Right ventricle myocardium inferior (tissue), 1 donor: ENCODE results near the gene DCST1. TPM values are rescaled to one million over a fixed set of nuclear protein-coding genes. Genes with fewer than 3 reads are reported as not detected.
A peak's percentile ranks its signal among the peaks of the same experiment; 100 is the strongest.

Experiments used
- ATAC-seq: fragments of 200-7000 bp; cut with Tn5 transposase; one replicate; pipeline ENCODE4 v1.9.1; 2020; ENCODE audit warnings: mild to moderate bottlenecking, moderate library complexity
- DNase-seq: peaks from one replicate; pipeline ENCODE4 v3.0.0; 2021; ENCODE audit errors: missing footprints
- intact Hi-C: fragments of 100-400 bp; cut with DNase I; formaldehyde crosslinking; loops from one replicate; pipeline ENCODE4 v1.11.0; 2022
- total RNA-seq: library from RNA; stranded (reverse); fragmentation: NEBNext Ultra II Directional; extraction: Animal tissue kit (Norgen Biotek cat#: 25700); gene quantifications from one replicate; pipeline ENCODE4 v1.2.1, GENCODE V29; 2021
- donor health status: DM: no; HTN: yes; CAD: no; lungs with severe emphysema.

Gene DCST1
- total RNA-seq, 1 donor from 2014 or later: not detected

DNA sequence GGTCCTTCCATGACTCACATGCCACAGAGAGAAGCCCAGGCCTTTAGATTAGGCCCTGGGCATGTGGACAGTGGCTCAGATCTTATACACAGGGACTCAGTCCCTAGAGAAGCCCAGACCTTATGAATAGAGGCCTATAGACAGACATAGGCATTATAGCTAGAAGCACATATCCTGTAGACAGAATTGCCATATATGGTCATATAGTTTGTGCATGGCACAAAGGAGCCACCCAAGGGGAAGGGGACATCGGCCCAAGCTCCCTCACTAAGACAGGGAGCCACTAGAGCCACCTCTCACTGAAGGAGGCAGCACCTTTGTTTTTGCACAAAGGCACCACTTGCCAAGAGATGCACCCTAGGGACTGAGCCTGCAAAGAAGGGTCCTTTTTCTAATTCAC is 42.7 kb downstream of the DCST1 start:
- no peak for DNase-seq
- intact Hi-C loops: no loop called here
- ATAC-seq: no peak

DNA sequence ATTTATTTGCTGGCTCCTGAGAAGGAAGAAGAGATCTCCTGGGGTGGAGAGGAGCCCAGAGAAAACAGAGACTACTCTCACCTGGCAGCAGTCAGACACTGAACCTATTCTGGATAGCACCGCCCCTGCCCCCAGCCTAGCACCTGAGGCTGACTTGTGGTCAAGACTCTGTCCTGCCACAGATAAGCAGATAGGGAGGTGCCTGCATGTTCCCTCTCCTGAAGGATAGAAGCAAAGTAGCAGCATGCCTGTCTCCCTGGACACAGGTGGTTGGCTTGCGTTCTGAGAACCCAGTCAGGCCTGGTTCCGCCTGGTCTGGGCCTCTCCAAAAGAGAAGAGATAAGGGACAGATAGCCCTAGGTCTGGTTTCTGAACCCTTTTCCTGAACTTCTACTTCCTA is 43.7 kb downstream of the DCST1 start:
- intact Hi-C loops: no loop called here
- ATAC-seq: no peak
- DNase-seq: peak; percentile 9

DNA sequence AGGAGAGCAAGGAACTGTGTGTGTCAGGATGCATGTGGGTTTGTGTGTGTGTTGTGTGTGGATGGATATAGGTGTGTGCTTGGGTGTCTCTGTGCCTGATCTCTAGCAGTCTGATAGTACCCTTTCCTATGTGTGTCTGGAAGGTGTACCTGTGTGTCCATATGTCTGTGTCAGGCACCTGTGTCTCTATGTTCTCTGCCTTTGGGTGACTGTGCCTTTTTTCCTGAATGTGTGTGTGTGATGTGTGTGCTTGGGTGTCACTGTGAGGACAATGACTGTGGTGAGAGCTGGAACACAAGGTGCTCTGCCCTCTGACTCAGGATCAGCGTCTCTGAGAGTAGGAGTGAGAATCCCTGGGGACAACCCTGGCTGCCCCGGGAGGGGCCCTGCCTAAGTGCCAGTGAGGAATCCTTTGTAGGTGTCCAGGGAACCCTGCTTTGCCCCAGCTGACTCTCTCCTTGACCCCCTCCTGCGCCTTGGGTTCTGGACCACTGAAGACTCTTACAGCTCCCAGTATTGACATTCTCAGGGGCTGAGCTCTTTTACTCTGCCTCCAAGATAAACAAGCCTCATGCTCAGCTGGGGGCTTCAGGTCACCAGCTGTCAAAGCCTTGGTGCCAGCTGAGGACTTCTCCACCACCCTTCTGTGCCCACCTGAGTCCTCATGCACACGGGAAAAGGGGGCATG is 44.3 kb downstream of the DCST1 start:
- intact Hi-C loops: no loop called here
- ATAC-seq (no peak), DNase-seq (peak; percentile 22)

DNA sequence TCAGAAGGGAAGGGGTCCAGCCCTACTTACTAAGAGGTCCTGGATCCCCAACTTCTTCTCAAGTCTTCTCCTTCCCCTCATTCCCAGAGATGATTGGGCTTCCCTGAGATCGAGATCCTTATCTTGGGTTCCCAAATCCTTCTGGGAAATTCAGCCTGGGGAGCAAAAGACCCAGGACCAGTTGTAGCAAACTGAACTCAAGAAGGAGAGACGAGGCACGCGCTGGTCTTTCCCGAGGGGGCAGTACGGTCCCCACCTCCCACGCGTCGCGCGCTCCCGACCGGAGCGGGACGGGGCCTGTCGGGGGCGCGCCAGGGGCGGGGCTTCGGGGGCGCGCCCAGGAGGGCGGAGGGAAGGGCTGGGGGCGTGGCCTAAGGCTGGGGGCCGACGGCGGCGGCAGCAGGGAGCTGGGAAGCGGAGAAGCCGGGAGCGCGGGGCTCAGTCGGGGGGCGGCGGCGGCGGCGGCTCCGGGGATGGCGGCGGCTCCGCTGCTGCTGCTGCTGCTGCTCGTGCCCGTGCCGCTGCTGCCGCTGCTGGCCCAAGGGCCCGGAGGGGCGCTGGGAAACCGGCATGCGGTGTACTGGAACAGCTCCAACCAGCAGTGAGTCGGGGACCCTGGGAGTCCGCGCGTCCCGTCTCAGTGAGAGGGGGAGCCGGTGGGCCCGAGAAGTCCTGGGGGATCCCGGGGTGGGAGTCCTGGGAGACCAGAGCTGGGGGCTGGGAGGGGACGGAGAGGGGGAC is 45.0 kb downstream of the DCST1 start, which contains the start of gene EFNA3:
Gene EFNA3 (plus strand): TSS at position 369 of the 741 bp plus-strand sequence. CDS start 105 bp downstream, at position 474.
- peak; percentile 87 for ATAC-seq
- intact Hi-C loops: no loop called here
- DNase-seq: peak; percentile 82

DNA sequence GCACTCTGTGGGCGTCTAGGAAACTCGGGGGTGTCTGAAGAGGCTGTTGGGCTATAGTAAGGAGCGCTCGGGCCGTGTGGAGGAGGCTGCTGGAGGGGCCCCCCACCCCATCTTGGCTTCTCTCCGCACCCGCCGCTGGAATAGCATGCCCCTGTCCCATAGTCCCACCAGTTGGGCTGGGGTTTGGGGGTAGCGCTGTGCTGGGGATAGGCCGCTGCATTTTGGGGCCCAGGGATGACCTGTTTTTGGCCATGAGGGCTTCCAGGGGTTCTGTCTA is 45.5 kb downstream of the DCST1 start:
- DNase-seq (no peak), ATAC-seq (no peak)
- intact Hi-C loops: no loop called here

DNA sequence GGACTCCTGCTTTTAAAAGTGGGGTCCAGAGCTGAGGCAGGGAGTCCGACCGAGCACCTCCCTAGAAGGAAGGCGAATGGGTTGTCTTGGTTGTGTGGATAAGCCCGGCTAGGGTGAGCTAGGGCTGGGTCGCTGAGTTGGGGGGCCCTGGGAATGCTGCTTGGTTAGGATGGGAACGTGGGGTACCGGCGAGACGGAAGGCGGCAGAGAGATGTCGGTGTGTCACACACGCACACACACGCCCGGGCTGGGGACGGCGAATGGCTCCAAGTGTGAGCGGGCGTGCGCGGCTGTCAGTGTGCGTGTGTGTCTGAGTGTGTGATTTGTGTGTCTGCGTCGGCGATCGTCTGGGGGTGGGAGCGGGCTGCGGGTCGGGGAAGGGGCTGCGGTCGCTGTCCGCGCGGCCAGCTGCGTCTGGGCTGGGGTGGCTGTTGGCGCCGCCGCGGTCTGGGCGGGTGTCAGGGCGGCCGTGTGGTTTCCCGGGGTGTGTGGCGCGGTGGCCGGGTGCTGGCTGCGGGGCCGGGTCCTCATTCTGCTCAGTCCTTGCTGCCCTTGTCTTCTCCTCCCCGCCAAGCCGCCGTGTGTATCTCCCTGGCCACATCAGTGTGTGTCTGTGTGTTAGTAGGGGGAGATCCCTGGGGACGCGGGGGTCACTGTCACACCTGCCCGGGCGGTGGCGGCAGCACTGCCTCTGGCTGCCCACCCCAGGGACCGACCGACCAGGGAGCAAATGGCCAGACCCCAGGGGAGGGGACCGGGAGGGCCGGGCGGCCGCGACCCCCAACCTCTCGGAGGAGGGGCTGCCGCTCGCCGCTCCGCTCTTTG is 46.1 kb downstream of the DCST1 start:
- intact Hi-C loops: loop anchor here (10.0 kb wide), 1 partner anchor 595 kb away; no protein-coding TSS in a partner anchor
- DNase-seq (peak; percentile 57), ATAC-seq (no peak)

DNA sequence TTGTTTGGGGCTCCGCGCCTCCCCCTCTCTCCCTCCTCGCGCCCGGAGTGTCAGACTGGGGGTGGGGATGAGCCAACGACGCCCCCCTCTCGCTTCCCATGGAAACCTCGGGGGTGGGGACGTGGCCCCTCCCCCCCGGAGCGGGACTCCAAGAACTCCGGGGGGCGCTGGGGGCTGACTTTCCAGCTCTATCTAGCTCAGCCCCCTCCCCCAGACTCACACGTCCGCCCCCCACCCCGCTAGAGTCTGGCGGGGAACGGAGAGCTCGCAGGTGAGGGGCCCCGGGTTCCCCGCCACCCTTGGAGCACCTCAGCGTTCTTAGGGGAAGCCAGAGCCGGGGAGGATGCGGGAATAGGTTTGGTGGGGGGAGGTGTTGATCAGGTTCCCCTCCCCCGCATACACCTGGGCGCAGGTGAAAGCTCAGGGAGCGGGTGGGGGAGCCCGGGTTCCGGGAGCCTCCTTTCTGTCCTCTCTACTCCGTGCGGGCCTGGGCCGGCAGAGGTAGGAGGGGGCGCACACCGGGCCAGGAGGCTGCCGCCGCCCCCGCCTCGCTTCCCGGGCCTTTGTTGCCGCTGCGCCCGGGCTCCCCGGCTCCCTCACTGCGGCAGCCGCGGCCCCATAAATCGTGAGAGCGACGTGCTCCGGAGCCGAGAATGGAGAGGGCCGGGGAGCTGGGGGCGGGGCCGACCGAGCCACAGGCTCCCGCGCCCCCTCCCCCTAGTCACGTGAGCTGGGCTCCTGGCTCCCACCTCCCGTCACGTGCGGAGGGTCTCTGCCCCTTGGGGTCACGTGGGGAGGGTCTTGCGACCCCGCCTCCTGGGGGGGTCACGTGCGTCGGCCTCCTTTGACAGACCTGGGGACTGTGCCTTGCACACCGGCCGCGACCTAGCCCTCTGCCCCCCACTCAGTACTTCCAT is 46.9 kb downstream of the DCST1 start:
- no peak for ATAC-seq
- intact Hi-C loops: loop anchor here (10.0 kb wide), 1 partner anchor 596 kb away; no protein-coding TSS in a partner anchor
- DNase-seq: no peak

DNA sequence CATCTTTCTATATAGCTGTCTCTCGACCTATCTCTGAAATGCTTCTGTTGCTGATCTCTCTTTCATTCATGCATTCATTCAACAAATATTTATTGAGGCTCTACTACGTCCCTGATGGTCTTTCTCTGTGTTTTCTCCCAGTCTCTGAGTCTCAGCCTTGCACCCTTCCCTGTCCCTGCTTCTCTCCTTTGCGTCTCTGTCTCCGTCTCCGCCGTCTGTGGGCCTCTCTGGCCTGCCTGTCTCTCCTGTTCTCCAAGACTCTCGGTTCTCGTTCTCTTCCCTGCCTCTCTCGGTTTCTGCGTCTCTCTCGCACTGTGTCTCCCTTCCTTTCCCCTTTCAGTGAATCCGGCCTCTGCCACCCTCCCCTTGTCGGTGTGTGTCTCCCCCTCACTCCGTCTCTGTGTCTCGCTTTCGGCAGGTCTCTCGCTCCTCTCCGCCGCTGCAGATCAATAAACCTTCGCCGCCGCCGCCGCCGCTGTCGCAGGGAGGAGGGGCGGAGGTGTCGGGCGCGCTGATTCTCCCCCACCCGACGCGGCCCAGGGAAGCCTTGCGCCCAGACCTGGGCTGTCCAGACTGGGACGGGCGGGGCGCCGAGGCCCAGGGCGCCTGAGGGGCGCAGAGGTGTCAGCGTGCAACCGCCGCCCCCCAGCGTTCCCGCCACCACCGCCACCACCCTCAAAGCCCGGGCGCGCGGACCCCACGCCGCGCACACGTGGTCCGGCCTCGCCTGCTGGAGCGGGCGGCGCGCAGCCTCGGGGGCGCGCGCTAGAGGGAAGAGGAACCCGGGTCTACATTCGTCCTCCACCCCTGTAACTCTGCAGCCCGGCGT is 48.1 kb downstream of the DCST1 start:
- no peak for DNase-seq
- ATAC-seq: no peak
- intact Hi-C loops: loop anchor here (10.0 kb wide), 1 partner anchor 597 kb away; no protein-coding TSS in a partner anchor

DNA sequence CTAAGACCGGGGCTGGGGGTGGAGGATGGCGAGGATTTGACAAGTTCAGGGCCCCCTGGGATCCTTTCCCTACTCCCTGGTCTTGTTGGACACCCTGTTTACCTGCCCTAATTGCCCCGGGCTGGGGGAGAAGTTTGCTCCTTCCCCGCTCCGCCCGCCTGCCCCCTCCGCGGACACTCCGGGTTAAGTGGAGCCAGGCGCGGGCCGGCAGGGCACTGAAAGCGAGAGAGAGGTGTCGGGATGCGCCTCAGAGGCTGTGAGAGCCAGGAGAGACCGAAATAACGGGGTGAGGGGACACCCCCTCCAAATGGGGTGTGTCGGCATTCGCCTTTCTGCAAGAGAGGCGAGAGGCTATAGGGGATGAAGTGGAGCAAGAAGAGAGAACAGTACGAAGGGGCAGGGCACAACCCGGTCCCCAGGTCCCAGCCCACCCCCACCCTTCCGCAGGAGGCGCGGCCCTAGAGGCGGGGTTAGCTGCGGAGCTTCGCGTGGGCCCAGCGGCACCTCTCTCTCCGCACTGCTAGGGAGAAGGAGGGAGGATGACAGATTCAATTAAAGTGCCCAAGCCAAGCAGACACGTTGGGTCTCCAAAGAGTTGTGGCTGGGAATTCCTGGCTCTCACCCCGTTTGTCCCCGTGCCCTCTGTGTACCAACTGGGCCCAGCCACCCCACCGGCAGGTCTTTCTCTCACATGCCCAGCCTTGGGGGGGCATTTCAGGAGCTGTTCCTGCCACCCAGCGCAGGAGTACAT is 48.9 kb downstream of the DCST1 start:
- DNase-seq (no peak), ATAC-seq (no peak)
- intact Hi-C loops: loop anchor here (10.0 kb wide), 1 partner anchor 598 kb away; no protein-coding TSS in a partner anchor

DNA sequence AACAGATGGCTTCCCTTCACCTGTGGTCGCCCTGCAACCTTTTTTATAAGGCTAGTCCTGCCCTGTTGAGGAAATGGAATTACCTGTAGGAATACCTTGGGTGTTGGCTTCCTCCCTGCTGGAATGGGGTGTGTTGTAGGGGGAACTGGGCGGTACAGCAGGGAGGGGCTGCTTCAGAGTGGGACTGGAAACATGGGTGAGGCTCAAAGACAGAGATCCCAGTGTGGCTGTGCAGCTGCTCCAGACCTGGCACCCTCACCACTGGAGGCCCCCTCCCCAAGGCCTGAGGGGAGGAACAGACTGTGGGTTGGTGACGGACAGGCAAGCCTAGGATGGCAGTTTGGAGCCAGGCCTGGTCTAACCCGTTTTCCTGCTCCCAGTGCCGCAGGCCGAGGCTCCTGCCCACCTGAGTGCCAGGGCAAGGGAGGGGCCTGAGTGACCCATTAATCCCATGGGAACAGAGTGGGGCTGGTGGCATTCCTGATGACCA is 49.5 kb downstream of the DCST1 start:
- DNase-seq: no peak
- ATAC-seq: no peak
- intact Hi-C loops: loop anchor here (10.0 kb wide), 1 partner anchor 598 kb away; no protein-coding TSS in a partner anchor

DNA sequence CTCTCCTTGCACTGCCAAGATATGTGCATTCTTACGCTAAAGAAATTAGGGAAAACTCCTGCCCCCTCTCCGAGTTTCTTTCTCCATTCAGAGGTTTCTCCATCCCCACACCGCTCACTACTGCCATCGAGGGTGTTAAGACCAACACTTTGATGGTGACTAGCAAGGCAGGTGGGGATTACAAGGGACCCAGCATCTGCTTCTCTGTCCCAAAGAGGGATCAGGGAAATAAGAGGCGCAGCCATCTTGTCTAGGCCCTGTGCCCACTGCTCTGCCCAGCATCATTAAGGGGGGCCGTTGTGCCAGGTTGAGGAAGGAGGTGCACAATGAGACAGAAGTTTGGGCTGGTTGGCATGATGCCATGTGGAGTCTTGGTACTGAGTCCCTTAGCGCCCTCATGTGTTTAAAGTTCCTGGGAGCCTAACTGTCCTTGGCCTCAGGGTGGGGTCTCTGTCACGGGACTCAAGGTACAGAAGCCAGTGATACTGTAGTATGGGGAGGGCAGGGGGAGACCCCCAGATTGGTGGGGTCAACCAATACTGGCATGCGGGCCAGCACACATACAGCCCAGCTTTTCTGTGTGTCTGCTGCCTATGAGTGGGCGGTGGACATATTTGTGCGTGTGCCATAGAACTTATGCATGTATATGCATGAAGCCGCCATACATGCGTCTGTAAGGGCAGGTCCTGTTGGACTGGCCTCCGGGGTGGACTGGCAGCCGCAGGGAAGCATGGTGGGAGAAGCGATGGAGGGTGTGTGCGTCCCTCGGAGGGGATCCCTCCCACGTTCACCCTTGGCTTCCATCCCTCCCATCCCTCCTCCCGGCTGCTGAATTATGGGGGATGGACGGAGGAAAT is 50.5 kb downstream of the DCST1 start:
- DNase-seq: no peak
- intact Hi-C loops: loop anchor here (1.0 to 10.0 kb wide), 4 partner anchors 21 to 599 kb away; partner anchors contain the start of gene EFNA4
- ATAC-seq: peak; percentile 0

DNA sequence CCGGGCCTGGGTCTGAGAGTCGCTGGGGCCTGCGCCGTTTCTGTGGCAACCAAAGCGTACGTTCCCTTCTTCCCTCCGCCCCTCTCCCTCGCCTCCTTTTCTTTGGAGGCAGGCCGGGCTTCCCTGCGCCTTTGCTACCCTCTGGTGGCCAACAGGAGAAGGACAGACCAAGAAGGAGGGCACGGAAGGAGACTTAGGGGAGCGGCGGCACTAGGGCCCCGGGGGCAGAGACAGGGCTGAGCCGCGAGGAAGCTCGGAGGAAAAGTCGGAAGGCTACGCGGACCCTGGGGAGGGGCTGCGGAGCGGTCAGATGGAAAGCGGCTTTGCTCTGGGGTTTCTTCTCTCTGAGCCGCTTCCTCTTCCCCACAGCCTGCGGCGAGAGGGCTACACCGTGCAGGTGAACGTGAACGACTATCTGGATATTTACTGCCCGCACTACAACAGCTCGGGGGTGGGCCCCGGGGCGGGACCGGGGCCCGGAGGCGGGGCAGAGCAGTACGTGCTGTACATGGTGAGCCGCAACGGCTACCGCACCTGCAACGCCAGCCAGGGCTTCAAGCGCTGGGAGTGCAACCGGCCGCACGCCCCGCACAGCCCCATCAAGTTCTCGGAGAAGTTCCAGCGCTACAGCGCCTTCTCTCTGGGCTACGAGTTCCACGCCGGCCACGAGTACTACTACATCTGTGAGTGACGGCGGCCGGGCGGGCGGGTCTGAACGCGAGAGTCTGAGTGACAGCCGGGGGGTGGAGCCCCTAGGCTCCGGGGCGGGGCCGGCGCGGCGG is 51.3 kb downstream of the DCST1 start:
- DNase-seq: peak; percentile 99
- ATAC-seq: peak; percentile 92
- intact Hi-C loops: loop anchor here (1.0 to 10.0 kb wide), 4 partner anchors 22 to 600 kb away; partner anchors contain the start of gene EFNA4

DNA sequence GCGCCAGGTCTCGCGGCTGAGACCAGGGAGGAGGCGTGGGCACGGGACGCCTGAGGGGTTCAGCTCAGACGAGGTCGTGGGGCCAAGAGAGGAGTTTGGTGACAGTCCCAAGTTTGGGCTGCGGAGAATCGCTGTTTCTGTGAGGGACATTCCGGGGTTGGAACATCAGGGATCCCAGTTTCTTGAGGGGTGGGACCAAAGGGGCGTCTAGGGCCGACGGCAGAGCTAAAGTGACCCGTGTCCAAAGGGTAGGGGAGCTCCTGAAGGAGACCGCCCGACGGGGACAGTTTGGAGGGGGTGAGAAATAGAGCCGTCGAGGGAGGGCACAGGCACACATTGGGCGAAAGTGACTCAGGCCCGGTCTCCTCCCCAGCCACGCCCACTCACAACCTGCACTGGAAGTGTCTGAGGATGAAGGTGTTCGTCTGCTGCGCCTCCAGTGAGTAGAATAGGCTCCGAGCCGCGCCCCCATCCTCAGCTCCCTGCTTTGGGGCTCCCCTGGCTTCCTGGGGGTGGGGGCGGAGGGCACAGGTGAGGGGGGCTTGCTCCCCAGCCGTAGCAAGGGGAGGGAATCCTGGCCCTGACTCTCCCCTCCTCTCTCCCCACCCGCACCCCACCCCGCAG is 52.0 kb downstream of the DCST1 start:
- intact Hi-C loops: loop anchor here (2.0 to 10.0 kb wide), 3 partner anchors 23 to 601 kb away; partner anchors contain the start of gene EFNA4
- ATAC-seq (peak; percentile 20), DNase-seq (peak; percentile 78)

DNA sequence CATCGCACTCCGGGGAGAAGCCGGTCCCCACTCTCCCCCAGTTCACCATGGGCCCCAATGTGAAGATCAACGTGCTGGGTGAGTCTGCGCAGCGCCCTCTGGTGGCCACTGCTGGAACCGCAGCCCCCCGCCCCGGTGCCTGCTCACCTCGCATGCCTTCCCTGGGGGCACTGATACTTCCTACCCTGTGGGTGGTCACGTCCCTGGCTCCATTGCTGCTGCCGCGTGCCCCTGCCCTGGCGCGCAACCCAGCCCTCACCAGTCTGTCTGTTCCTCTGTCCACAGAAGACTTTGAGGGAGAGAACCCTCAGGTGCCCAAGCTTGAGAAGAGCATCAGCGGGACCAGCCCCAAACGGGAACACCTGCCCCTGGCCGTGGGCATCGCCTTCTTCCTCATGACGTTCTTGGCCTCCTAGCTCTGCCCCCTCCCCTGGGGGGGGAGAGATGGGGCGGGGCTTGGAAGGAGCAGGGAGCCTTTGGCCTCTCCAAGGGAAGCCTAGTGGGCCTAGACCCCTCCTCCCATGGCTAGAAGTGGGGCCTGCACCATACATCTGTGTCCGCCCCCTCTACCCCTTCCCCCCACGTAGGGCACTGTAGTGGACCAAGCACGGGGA is 52.6 kb downstream of the DCST1 start:
- ATAC-seq: peak; percentile 15
- DNase-seq: peak; percentile 80
- intact Hi-C loops: loop anchor here (10.0 kb wide), 1 partner anchor 601 kb away; no protein-coding TSS in a partner anchor
